Endodermal cell (in vitro differentiated cells): ENCODE data around the gene PCAT7. TPM values are rescaled to one million over a fixed set of nuclear protein-coding genes. Genes with fewer than 3 reads are reported as not detected.
"Not testable (repeated sequence)": the region's sequence is repeated elsewhere in the genome, so short reads cannot be mapped to it uniquely, and the experiment has no call there.

Experiments used
- DNase-seq: peaks from one replicate; pipeline ENCODE4 v3.0.0-alpha.2; 2017
- H3K27ac ChIP-seq: 2 replicates; pipeline ENCODE4 v1.5.1; 2013; ENCODE audit warnings: mild to moderate bottlenecking, low read depth, low read length, moderate library complexity
- H3K27me3 ChIP-seq: 2 replicates; pipeline ENCODE4 v1.6.1; 2013; ENCODE audit warnings: mild to moderate bottlenecking, low read length, moderate library complexity; ENCODE audit not compliant: insufficient read depth, control insufficient read depth, poor library complexity, severe bottlenecking
- H3K36me3 ChIP-seq: 2 replicates; pipeline ENCODE4 v1.7.0; 2013; ENCODE audit warnings: mild to moderate bottlenecking, low read length, moderate library complexity; ENCODE audit not compliant: control insufficient read depth, insufficient read depth
- H3K4me1 ChIP-seq: one replicate; pipeline ENCODE4 v1.7.0; 2013; ENCODE audit warnings: low read length; ENCODE audit not compliant: control insufficient read depth, insufficient read depth
- H3K4me3 ChIP-seq: 2 replicates; pipeline ENCODE4 v1.5.1; 2013; ENCODE audit warnings: mild to moderate bottlenecking, low read length, moderate library complexity
- H3K9ac ChIP-seq: 2 replicates; pipeline ENCODE4 v1.6.1; 2013; ENCODE audit warnings: mild to moderate bottlenecking, low read length, moderate library complexity; ENCODE audit not compliant: poor library complexity, severe bottlenecking; ENCODE audit errors: extremely low read depth
- H3K9me3 ChIP-seq: 2 replicates; pipeline ENCODE4 v1.6.1; 2013; ENCODE audit warnings: mild to moderate bottlenecking, low read length, moderate library complexity; ENCODE audit not compliant: control insufficient read depth
- H3K27ac Mint-ChIP-seq: 2 replicates; pipeline ENCODE4 v1.8.0; 2020; ENCODE audit warnings: mixed read lengths
- H3K27me3 Mint-ChIP-seq: 2 replicates; pipeline ENCODE4 v1.8.0; 2021; ENCODE audit warnings: mild to moderate bottlenecking, mixed read lengths; ENCODE audit not compliant: insufficient read depth
- H3K36me3 Mint-ChIP-seq: 2 replicates; pipeline ENCODE4 v1.8.0; 2020; ENCODE audit warnings: low read depth, mixed read lengths
- H3K4me1 Mint-ChIP-seq: 2 replicates; pipeline ENCODE4 v1.8.0; 2020; ENCODE audit warnings: mixed read lengths
- H3K4me3 Mint-ChIP-seq: 2 replicates; pipeline ENCODE4 v1.8.0; 2020; ENCODE audit warnings: mild to moderate bottlenecking, moderate library complexity, mixed read lengths
- H3K9me3 Mint-ChIP-seq: 2 replicates; pipeline ENCODE4 v1.8.0; 2020; ENCODE audit warnings: mild to moderate bottlenecking, mixed read lengths
- WGBS, 2 experiments: methylation state at CpG; one replicate each; pipeline versions ENCODE4 v1.1.5 to v1.1.7; 2013; ENCODE audit warnings: missing lambda C conversion rate in 2 of 2, mixed read lengths in 1 of 2; ENCODE audit not compliant: insufficient coverage in 1 of 2, insufficient read length in 1 of 2; 5-methylcytosine and 5-hydroxymethylcytosine counted together
- total RNA-seq, 2 donors: library from RNA; stranded (reverse); fragmentation: NEBNext Ultra II Directional in 1 of 2; extraction: Animal tissue kit (Norgen Biotek cat#: 25700) in 1 of 2; gene quantifications; 2 replicates in 1 of 2; 3 replicates in 1 of 2; pipeline ENCODE4 v1.2.1, GENCODE V29; 2021
- TF ChIP-seq, protein P1 (sequence below): fragments of 200-600 bp; sonication (generic); conservative IDR thresholded peaks from 2 replicates; pipeline ENCODE4 v1.5.0; 2021; ENCODE audit warnings: antibody characterized with exemption, mild to moderate bottlenecking

Gene PCAT7
- total RNA-seq, 2 donors from 2014 or later, result 4.2 to 7.3 TPM

DNA sequence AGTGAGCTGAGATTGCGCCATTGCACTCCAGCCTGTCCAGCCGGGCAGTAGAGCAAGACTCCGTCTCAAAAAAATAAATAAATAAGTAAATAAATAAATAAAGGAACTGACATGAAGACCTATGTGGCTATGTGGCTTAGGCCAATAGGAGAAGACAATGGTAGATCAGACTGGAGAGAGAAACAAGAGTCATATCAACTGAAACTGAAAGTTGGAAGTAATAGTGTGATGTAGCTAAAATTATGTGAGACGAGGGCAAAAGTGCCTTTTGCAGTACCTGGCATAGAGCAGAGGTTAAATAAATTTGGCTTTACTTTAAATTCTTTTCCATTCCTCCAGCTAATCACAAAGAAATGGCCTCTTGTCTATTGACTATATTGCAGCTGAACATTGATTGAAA, 31.4 kb downstream of the PCAT7 start:
- H3K9me3 Mint-ChIP-seq, result no peaks in the 10 kb centered on the region
- H3K9me3 ChIP-seq, result no peaks in the 10 kb centered on the region
- H3K9ac ChIP-seq, result no peak overlapping the region
- no peak overlapping the region for H3K4me3 Mint-ChIP-seq
- no peak for DNase-seq
- H3K36me3 Mint-ChIP-seq, result no peaks in the 10 kb centered on the region
- TF ChIP-seq, protein P1, sequence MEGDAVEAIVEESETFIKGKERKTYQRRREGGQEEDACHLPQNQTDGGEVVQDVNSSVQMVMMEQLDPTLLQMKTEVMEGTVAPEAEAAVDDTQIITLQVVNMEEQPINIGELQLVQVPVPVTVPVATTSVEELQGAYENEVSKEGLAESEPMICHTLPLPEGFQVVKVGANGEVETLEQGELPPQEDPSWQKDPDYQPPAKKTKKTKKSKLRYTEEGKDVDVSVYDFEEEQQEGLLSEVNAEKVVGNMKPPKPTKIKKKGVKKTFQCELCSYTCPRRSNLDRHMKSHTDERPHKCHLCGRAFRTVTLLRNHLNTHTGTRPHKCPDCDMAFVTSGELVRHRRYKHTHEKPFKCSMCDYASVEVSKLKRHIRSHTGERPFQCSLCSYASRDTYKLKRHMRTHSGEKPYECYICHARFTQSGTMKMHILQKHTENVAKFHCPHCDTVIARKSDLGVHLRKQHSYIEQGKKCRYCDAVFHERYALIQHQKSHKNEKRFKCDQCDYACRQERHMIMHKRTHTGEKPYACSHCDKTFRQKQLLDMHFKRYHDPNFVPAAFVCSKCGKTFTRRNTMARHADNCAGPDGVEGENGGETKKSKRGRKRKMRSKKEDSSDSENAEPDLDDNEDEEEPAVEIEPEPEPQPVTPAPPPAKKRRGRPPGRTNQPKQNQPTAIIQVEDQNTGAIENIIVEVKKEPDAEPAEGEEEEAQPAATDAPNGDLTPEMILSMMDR, result no peak
- H3K4me1 Mint-ChIP-seq, result peaks cover 3% of the 10 kb centered on the region
- H3K27me3 Mint-ChIP-seq, result peaks cover 14% of the 10 kb centered on the region
- H3K4me1 ChIP-seq, result no peaks in the 10 kb centered on the region
- H3K4me3 ChIP-seq, result no peak overlapping the region
- 93% methylated on average over 1 of the region's 4 CpGs; no CpG with 5 or more reads in 1 of the 2 experiments for WGBS, 2 experiments
- no peaks in the 10 kb centered on the region for H3K27me3 ChIP-seq
- no peaks in the 10 kb centered on the region for H3K36me3 ChIP-seq
- H3K27ac Mint-ChIP-seq, result no peak overlapping the region
- H3K27ac ChIP-seq, result no peak overlapping the region

GRCh38 chr9:94586814-94587213, 31.9 kb downstream of the PCAT7 start:
- Histone ChIP-seq H3K9me3 (no peaks in the 10 kb centered on the region), H3K36me3 (no peaks in the 10 kb centered on the region), H3K9ac (no peak overlapping the region), H3K27ac (no peak overlapping the region), H3K4me1 (no peaks in the 10 kb centered on the region), H3K4me3 (no peak overlapping the region), H3K27me3 (no peaks in the 10 kb centered on the region)
- peaks cover 16% of the 10 kb centered on the region for H3K27me3 Mint-ChIP-seq
- no peaks in the 10 kb centered on the region for H3K9me3 Mint-ChIP-seq
- H3K4me1 Mint-ChIP-seq, result peaks cover 3% of the 10 kb centered on the region
- 88 to 96% methylated on average over 8 to 9 of the region's 9 CpGs for WGBS, 2 experiments
- H3K27ac Mint-ChIP-seq, result no peak overlapping the region
- TF ChIP-seq, protein P1, result no peak
- H3K4me3 Mint-ChIP-seq, result no peak overlapping the region
- no peaks in the 10 kb centered on the region for H3K36me3 Mint-ChIP-seq
- DNase-seq, result no peak

GRCh38 chr9:94588681-94589080, 33.8 kb downstream of the PCAT7 start:
- TF ChIP-seq, protein P1, result no peak
- Histone ChIP-seq H3K4me1 (peaks cover 3% of the 10 kb centered on the region), H3K4me3 (no peak overlapping the region), H3K9ac (no peak overlapping the region), H3K36me3 (no peaks in the 10 kb centered on the region), H3K27ac (no peak overlapping the region), H3K9me3 (no peaks in the 10 kb centered on the region), H3K27me3 (no peaks in the 10 kb centered on the region)
- Mint-ChIP-seq H3K4me3 (no peak overlapping the region), H3K27me3 (peaks cover 18% of the 10 kb centered on the region), H3K27ac (no peak overlapping the region), H3K9me3 (no peaks in the 10 kb centered on the region), H3K4me1 (peaks cover 7% of the 10 kb centered on the region), H3K36me3 (no peaks in the 10 kb centered on the region)
- 93 to 96% methylated on average over 7 to 9 of the region's 9 CpGs for WGBS, 2 experiments
- no peak for DNase-seq

GRCh38 chr9:94591046-94591545, 36.2 kb downstream of the PCAT7 start:
- not testable (repeated sequence) for H3K36me3 Mint-ChIP-seq, H3K9me3 ChIP-seq, H3K27me3 ChIP-seq, H3K4me3 Mint-ChIP-seq, H3K9me3 Mint-ChIP-seq, H3K36me3 ChIP-seq, H3K4me1 ChIP-seq, DNase-seq, H3K9ac ChIP-seq, H3K27ac Mint-ChIP-seq, H3K27ac ChIP-seq, H3K4me3 ChIP-seq
- WGBS, 2 experiments, result 94 to 98% methylated on average over 12 to 28 of the region's 38 CpGs
- Mint-ChIP-seq H3K27me3 (peaks cover 21% of the 10 kb centered on the region), H3K4me1 (peaks cover 11% of the 10 kb centered on the region)
